IPS-NIHi7 (cell line): ENCODE data around the gene ALPK3.
A peak's percentile ranks its signal among the peaks of the same experiment; 100 is the strongest.

Experiments used
- DNase-seq: peaks from one replicate; pipeline ENCODE4 v3.0.0; 2012; ENCODE audit warnings: mixed read lengths; ENCODE audit errors: extremely low spot score

ALPK3 gene

GRCh38 chr15:84816694-84817465, at the start of gene ALPK3:
ALPK3 (plus strand) TSS chr15:84817356; CDS start chr15:84817453, 97 bp downstream.
- DNase-seq, result peak; percentile 85

DNA sequence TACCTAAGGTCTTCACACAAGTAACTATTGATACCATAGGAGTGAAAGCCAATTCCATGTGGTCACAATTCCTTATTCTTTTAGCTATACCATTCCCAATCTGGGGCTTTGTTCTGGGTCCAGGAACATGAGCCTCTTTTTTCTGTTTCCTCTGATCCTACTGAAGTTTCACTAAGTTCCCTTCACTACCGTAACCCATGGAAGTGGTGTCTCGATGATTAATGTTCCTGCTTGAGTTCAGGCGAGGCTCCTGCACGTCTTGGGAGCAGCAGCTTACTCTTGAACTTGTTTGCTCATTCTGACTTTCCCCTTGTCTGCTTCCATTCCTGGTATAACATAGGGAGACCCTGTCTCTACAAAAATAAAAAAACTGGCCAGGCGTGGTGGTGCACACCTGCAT, 45.1 kb upstream of the ALPK3 start:
- no peak for DNase-seq

DNA sequence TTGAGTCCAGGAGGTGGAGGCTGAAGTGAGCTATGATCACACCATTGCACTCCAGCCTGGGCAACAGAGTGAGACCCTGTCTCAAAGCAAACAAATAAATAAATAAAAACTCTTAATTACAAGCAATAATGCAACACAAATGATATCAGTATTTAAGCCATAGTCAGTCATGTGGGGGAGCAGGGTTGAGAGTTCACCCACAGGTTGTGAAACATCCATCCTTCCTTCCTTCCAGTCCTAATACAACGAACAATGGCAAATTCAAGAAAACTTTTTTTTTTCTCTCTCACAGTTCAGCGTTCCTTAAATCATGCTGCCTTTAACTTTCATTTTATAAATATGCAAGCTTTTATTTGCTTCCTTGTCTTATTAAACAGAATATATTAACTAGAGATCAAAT, 44.7 kb upstream of the ALPK3 start:
- DNase-seq, result no peak

GRCh38 chr15:84773716-84774115, 43.4 kb upstream of the ALPK3 start:
- DNase-seq, result no peak

- no peak for DNase-seq
Observed at GRCh38 chr15:84775867-84776449, 41.2 kb upstream of the ALPK3 start.

DNA sequence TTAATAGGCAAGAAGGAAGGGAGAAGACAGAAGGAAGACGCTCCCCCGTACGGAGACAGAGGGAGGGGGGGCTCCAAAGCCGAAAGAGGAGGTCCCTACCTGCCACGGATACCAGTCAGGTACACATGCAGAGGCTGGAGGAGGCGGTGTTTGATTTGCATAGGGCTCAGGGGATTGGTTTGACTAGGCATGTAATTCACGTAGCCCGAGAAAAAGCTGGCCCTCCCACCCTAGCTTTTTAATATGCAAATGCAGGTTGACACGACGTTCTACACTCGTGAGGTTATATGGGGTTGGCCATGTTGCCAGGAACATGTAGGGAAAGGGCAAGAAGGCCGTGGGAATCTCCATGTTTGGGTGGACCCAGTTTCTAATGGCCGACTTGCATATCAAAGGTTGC, 39.0 kb upstream of the ALPK3 start:
- no peak for DNase-seq

DNA sequence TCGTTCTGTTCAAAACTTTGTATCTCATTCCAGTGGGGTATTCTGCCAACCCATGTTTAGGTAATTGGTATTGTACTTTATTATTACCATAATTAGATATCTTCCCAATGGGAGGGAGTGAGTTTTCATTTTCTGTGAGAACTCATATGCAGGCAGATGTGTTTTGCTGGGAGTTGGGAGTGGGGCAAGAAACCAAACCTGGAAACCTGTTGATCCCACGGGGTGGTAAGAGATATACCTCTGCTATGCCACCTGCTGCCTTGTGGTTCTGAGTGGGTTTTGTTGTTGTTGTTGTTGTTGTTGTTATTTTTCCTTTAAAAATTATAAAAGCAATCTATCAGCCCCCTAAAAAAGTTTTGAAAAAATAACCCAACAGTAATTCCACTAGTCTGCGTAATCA, 36.7 kb upstream of the ALPK3 start:
- DNase-seq, result no peak

DNA sequence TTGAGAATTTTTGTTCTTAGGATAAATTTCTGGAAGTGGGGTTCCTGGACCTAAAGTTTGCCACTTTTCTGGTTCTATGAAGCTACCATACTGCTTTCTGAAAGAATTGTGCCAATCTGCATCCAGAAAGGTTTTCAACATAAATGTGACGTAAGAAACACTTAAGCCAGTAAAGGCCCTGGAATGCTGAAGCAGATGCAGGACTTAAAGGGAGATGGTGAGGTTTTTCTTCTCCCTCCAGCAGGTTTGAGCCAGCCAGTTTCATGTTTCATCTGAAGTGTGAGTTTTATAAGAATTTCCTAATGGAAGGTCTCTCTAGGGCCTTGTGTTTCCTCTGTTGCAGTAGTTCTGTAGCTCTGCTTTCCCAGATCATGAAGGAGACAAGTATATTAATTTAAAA, 35.7 kb upstream of the ALPK3 start:
- DNase-seq, result no peak

DNA sequence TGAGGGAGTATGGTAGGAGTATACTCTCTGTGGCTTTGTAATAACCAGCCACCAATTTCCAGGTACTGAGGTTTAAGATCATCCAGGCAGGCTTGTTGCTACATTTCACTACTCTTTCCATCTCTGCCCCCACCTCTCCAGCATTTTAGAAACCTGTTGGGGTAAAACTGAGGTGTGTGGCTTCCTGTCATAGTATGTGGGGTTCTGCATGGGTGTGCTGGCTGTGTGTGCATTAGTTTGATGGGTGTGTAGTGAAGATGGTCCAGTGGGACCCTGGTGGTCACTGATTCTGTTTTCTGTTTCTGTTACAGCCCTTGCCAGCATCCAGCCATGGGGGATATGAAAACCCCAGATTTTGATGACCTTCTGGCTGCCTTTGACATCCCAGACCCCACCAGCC, 34.8 kb upstream of the ALPK3 start:
- DNase-seq, result no peak

DNA sequence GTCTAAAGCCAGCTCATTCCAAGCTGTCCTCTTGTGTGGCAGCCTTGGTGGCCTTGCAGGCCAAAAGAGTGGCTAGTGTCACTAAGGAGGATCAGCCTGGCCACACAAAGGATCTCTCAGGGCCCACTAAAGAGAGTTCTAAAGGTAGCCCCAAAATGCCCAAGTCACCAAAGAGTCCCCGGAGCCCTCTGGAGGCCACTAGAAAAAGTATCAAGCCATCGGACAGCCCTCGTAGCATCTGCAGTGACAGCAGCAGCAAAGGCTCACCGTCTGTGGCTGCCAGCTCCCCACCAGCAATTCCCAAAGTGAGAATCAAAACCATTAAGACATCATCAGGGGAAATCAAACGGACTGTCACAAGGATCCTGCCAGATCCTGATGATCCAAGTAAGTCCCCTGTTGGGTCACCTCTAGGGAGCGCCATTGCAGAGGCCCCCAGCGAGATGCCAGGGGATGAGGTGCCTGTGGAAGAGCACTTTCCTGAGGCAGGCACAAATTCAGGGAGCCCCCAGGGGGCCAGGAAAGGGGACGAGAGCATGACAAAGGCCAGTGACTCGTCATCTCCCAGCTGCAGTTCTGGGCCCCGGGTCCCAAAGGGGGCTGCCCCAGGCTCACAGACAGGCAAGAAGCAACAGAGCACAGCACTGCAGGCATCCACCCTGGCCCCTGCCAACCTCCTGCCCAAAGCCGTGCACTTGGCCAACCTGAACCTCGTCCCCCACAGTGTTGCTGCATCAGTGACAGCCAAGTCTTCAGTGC, 33.5 kb upstream of the ALPK3 start:
- peak; percentile 56 for DNase-seq

DNA sequence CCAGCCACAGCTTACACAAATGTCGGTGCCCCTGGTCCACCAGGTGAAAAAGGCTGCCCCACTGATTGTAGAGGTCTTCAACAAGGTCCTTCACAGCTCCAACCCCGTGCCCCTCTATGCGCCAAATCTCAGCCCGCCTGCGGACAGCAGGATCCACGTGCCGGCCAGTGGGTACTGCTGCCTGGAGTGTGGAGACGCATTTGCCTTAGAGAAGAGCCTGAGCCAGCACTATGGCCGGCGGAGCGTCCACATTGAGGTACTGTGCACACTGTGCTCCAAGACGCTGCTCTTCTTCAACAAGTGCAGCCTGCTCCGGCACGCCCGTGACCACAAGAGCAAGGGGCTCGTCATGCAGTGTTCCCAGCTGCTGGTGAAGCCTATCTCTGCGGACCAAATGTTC, 32.9 kb upstream of the ALPK3 start:
- DNase-seq, result no peak

DNA sequence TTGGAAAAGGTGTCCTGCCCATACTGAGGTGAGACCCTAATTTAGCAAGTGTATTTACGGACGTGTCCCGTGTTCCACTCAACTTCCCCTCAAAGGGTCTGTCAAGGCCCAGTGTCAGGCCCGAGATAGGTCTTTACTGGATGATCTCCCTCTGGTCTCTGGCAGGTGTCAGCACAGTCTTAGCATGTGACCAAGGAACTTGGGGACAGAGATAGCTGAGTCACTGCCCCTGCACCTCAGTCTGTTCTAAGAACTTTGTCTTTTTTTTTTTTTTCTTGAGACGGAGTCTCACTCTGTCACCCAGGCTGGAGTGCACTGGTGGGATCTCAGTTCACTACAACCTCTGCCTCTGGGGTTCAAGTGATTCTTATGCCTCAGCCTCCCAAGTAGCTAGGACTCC, 32.1 kb upstream of the ALPK3 start:
- DNase-seq, result no peak

DNA sequence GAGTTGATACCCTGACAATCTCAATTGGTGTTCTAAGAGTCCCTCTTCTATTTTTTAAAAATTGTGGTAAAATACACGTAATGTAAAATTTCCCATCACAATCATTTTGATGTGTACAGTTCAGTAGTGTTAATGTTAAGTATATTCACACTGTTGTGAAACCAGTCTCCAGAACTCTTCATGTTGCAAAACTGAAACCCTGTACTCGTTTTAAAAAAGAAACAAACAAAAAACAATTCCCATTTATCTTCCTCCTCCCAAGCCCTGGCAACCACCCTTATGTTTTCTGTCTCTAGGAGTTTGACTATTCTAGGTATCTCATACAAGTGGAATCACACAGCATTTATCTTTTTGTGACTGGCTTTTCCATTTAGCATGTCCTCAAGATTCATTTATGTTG, 28.7 kb upstream of the ALPK3 start:
- no peak for DNase-seq

DNA sequence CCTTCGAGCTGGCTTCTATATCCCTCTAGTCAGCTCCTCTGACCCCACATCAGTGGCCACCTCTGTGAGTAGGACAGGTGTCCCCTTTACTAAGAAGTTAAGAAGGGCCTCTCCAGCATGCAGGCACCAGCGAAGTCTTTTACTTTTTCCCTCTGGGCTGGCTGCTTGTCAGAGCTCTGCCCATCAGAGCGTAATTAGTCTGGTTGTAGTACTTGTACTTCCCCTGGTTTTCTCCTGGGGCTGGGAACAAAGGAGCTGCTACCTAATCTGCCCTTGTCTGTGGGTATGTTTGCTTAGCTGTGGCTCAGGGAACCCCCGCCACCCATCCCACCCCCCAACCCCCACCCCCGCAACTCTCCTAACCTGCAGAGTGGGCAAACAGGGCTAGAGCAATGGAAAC, 27.4 kb upstream of the ALPK3 start:
- no peak for DNase-seq

DNA sequence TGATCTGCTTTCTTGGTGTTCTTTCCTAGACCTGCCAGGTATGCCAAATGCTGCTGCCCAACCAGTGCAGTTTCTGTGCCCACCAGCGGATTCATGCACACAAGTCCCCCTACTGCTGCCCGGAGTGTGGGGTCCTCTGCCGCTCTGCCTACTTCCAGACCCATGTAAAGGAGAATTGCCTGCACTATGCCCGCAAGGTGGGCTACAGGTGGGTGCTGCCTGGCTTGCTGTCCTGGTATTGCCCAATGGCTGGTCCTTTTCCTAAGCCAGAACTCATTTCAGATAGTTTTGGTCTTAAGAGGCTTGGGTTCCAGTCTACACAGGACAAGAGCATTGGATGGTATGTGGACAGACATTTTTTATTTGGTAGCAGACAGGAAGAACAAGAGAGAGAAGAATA, 26.5 kb upstream of the ALPK3 start:
- no peak for DNase-seq

DNA sequence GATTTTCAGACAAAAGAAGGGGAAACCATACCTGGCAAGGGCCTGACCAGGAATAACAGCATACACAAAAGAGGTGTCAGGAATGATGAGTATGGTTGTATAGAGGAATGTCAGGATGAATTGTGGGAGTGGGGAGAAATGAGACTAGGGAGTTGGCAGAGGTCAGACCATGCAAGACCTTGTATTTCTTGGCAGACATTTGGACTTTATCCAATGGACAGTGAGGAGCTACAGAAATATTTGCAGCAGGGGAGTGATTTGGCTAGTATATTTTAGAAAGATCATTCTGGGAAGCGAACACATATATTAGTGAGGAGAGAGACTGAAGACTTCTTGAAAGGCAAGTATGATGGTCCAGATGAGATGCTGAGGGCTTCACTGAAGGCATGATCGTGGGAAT, 25.4 kb upstream of the ALPK3 start:
- no peak for DNase-seq

DNA sequence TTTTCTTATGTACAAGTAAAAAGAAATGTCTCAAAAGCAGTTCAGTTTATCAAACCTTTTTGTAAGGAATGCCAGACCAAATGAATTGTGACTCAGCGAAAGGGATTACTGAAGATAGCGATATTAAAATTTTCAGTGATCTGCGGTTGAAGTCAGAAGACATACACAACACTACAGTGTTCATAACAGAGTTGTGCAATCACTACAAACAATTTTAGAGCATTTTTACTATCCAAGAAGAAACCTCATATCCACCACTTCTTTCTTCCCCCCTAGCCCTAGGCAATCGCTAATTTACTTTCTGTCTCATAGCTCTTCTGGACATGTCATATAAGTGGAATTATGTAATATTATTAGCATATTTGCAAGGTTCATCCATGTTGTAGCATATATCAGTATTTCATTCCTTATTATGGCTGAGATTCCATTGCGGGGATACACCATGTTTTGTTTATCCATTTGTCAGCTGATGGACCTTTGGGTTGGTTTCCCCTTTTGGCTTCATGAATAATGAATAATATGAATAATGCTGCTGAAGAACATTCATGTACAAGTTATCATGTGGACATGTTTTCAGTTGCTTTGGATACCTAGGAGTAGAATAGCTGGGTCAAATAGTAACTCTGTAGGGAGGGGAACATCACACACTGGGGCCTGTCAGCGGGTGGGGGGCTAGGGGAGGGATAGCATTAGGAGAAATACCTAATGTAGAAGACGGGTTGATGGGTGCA, 23.6 kb upstream of the ALPK3 start:
- DNase-seq, result no peak

DNA sequence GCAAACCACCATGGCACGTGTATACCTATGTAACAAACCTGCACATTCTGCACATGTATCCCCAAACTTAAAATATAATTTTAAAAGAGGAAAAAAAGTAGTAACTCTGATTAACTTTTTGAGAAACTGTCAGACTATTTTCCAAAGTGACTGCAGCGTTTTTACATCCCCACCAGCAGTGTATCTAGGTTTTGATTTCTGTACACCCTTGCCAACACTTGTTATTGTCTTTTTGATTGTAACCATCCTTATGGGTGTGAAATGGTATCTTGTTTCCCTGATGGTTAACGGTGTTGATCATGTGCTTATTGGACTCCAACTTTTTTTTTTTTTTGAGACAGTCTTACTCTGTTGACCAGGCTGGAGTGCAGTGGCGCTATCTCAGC, 23.0 kb upstream of the ALPK3 start:
- no peak for DNase-seq

DNA sequence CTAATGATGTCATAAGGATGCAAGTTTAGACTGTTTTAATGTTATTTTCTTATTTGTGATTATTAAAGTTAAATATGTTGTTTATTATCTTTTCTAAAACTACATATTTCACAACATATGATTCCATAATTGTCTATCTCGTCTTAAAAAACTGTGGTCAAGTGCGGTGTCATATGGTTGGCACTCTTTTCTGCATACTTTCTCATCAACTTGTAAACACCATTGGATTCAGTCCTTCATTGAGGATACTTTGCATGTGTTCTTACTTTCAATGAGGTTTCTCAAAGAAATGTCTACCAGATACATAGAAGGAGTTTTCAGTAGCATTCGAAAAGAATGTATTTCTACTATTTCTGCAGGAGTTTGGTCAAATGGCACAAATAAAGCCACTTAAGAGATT, 22.0 kb upstream of the ALPK3 start:
- DNase-seq, result no peak

GRCh38 chr15:84797212-84797611, 19.9 kb upstream of the ALPK3 start:
- no peak for DNase-seq

DNA sequence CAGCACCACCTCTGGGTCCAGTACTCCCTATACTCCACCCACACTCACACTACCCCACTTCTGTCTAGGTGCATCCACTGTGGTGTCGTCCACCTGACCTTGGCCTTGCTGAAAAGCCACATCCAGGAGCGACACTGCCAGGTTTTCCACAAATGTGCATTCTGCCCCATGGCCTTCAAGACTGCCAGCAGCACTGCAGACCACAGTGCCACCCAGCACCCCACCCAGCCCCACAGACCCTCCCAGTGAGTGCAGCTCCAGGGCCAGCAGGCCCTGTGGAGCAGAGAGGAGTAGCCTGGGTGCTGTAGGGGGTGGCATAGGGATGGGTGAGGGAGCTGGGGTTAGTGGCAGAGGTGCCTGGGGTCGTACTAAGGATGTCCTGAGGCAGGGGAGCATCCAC, 19.4 kb upstream of the ALPK3 start:
- no peak for DNase-seq

DNA sequence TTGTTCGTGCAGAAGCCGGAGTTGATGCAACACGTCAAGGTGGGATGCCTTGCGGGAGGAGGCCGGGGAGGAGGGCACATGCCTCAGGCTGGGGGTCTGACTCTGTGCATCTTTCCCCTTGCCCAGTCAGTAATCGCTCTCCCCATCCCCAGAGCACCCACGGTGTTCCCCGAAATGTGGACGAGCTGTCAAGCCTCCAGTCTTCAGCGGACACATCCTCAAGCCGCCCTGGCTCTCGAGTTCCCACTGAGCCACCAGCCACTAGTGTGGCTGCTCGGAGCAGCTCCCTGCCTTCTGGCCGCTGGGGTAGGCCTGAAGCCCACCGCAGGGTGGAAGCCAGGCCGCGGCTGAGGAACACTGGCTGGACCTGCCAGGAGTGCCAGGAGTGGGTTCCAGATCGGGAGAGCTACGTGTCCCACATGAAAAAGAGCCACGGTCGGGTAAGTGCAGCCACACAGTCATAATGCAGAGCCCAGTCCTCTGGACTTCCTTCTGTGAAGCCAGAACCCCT, 18.7 kb upstream of the ALPK3 start:
- DNase-seq, result no peak
